Testis (tissue), 2 donors: Measurements from ENCODE around the gene VPS54.

Experiments used
- CTCF ChIP-seq, 3 experiments: fragments of 450-650 bp in 2 of 3; fragments of 200-600 bp in 1 of 3; sonication (generic) in 1 of 3; IDR thresholded peaks; one replicate each; pipeline ENCODE4 v1.5.1; 2016 to 2019; ENCODE audit warnings: antibody characterized with exemption in 3 of 3, mild to moderate bottlenecking in 2 of 3, moderate library complexity in 1 of 3
- POLR2A ChIP-seq: fragments of 450-650 bp; IDR thresholded peaks from one replicate; pipeline ENCODE4 v1.6.1; 2017; ENCODE audit warnings: antibody characterized with exemption, mild to moderate bottlenecking, moderate library complexity

DNA sequence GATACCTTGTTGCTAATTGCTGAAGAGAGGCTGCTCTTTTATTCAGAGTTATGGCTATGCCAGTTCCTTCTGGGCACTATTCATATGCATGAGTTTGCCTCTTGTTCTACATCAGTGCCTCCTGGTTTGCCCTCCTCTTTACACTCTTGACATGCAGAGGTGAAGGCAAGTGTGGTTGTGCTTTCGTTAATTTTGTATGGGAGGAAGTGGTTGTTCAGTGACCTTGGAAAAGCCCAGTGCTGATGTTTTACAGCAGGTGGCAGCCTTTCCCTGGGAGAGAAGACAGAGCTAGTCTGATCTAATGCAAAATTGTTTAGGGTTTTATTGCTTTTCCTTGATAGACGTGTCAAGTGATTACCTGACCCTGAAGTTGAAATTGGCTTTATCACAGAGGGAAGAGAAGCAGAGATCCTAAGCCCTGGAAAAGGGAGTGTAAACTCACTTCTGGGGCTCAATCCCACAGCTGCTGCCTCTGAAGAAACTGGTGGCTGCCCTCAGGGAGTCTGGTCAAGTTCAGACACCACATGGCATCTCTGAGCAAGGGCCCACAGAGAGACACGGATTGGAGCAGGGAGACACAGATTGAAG is 30.5 kb upstream of the VPS54 start:
- TF ChIP-seq CTCF (IDR thresholded peaks at IDR 0.05): peak; percentile 62 to 82 (median 65)
- TF ChIP-seq POLR2A: no peak
